22Rv1 (cell line): Measurements from ENCODE around the gene IL17REL.
A peak's percentile ranks its signal among the peaks of the same experiment; 100 is the strongest.

Experiments
- CTCF ChIP-seq: fragments of 450-650 bp; IDR thresholded peaks from 2 replicates; pipeline ENCODE4 v1.5.1; 2017; ENCODE audit warnings: mild to moderate bottlenecking
- ZFX ChIP-seq: fragments of 450-650 bp; IDR thresholded peaks from 2 replicates; pipeline ENCODE4 v1.6.1; 2017; ENCODE audit warnings: antibody characterized with exemption, borderline replicate concordance

GRCh38 chr22:49979587-49980264 lies 32.8 kb downstream of the IL17REL start:
- TF ChIP-seq CTCF (peak; percentile 88), ZFX (no peak)
